IMR-90 (cell line): ENCODE results near the gene KIF22.

ENCODE experiments used
- NFE2L2 ChIP-seq: fragments of 150-350 bp; IDR thresholded peaks from 2 replicates; pipeline ENCODE4 v1.6.1; 2016; ENCODE audit warnings: low read depth, mild to moderate bottlenecking, low read length
- POLR2A ChIP-seq: IDR thresholded peaks from 2 replicates; pipeline ENCODE4 v1.6.1; 2012; ENCODE audit warnings: mild to moderate bottlenecking, low read depth, low read length

- TF ChIP-seq NFE2L2 (no peak), POLR2A (peak; percentile 49; the same call in 1 of the 2 replicates)
Observed at GRCh38 chr16:29815793-29816693, 25.5 kb downstream of the KIF22 start, which contains the start of gene PAGR1.
